GM23248 (cell line): ENCODE measurements around the gene KIF21A.

Experiments used
- EZH2 ChIP-seq: fragments of 200-600 bp; sonication (generic); IDR thresholded peaks from 2 replicates; pipeline ENCODE4 v1.6.1; 2018; ENCODE audit warnings: antibody characterized with exemption, mild to moderate bottlenecking; ENCODE audit not compliant: insufficient read depth, poor library complexity, severe bottlenecking
- EZH2phosphoT487 ChIP-seq: fragments of 200-600 bp; sonication (generic); IDR thresholded peaks from 2 replicates; pipeline ENCODE4 v1.6.1; 2018; ENCODE audit warnings: antibody characterized with exemption, moderate library complexity, mild to moderate bottlenecking, low read depth; ENCODE audit not compliant: insufficient read depth

DNA sequence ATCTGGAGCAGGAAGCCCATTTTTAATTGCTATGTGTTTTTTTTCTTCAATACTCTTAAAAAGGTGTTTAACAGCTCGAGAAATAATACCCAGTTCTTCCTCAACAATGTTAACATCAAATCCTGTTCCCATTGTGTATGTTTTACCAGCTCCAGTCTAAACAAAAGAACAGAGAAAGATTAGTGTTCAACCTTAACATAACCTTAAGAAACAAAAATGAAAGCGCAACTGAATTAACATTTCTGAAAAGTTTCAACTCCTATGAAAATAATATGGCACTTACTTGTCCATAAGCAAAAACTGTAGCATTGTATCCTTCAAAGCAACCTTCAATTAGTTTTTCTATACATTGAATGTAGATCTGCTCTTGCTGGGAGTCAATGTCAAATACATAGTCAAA lies 73.2 kb downstream of the KIF21A start:
- no peak for TF ChIP-seq EZH2
- TF ChIP-seq EZH2phosphoT487 = no peak
